Activated CD8-positive, alpha-beta memory T cell treated with anti-CD3 and anti-CD28 coated beads for 4 hours (primary cell): ENCODE results near the gene SVOP.
"Not testable (repeated sequence)": the region's sequence is repeated elsewhere in the genome, so short reads cannot be mapped to it uniquely, and the experiment has no call there.

Source experiments
- DNase-seq, 2 donors: peaks; one replicate each; pipeline ENCODE4 v3.0.0-alpha.2; 2020; ENCODE audit warnings: low read depth in 2 of 2

Gene SVOP

GRCh38 chr12:108895220-108895802, 125.6 kb downstream of the SVOP start:
- no peak for DNase-seq

GRCh38 chr12:108890208-108890607, 130.7 kb downstream of the SVOP start:
- no peak for DNase-seq

GRCh38 chr12:108888031-108888430, 132.8 kb downstream of the SVOP start:
- DNase-seq, result no peak

- DNase-seq, result no peak
Measured at GRCh38 chr12:108886873-108887629, 133.8 kb downstream of the SVOP start.

GRCh38 chr12:108884116-108885012, 136.5 kb downstream of the SVOP start:
- peak; percentile 20 to 36 for DNase-seq

GRCh38 chr12:108881953-108882352, 138.9 kb downstream of the SVOP start:
- no peak for DNase-seq

GRCh38 chr12:108879615-108880254, 141.1 kb downstream of the SVOP start, which contains the start of gene DAO:
Gene DAO, plus strand, starts transcription at chr12:108880092. Its CDS starts 4,915 bp downstream, at chr12:108885007.
- no peak for DNase-seq

GRCh38 chr12:108876550-108876949, 144.3 kb downstream of the SVOP start:
- DNase-seq, result no peak

GRCh38 chr12:108875682-108876361, 145.0 kb downstream of the SVOP start:
- DNase-seq, result no peak

- no peak for DNase-seq
Measured at GRCh38 chr12:108875280-108875679, 145.6 kb downstream of the SVOP start.

GRCh38 chr12:108868781-108869180, 152.1 kb downstream of the SVOP start:
- no peak for DNase-seq

GRCh38 chr12:108866083-108866482, 154.8 kb downstream of the SVOP start:
- not testable (repeated sequence) for DNase-seq

GRCh38 chr12:108865169-108865568, 155.7 kb downstream of the SVOP start:
- no peak for DNase-seq

GRCh38 chr12:108862588-108862959, 158.3 kb downstream of the SVOP start:
- DNase-seq, result no peak

GRCh38 chr12:108861878-108862587, 158.8 kb downstream of the SVOP start:
- DNase-seq, result no peak

- DNase-seq, result no peak
Measured at GRCh38 chr12:108860443-108860842, 160.4 kb downstream of the SVOP start.

- DNase-seq, result no peak
Measured at GRCh38 chr12:108859923-108860291, 161.0 kb downstream of the SVOP start.

GRCh38 chr12:108859141-108859922, 161.5 kb downstream of the SVOP start:
- not testable (repeated sequence) for DNase-seq

- no peak for DNase-seq
Measured at GRCh38 chr12:108858311-108859074, 162.4 kb downstream of the SVOP start.
